Thyroid gland (tissue), 4 donors: ENCODE results near the gene BTN2A1. TPM values are rescaled to one million over a fixed set of nuclear protein-coding genes. Genes with fewer than 3 reads are reported as not detected.

ENCODE experiments used
- DNase-seq, 2 donors: peaks; one replicate each; pipeline ENCODE4 v3.0.0-alpha.2; 2019
- H3K27ac ChIP-seq, 3 donors: fragments of 200-600 bp; sonication (generic); 1 replicate in 2 of 3; 2 replicates in 1 of 3; pipeline ENCODE4 v1.5.1; 2016 to 2019; ENCODE audit warnings: mild to moderate bottlenecking in 1 of 3, moderate library complexity in 1 of 3
- H3K27me3 ChIP-seq: fragments of 200-600 bp; sonication (generic); one replicate; pipeline ENCODE4 v1.5.1; 2019
- H3K36me3 ChIP-seq, 2 donors: fragments of 200-600 bp; sonication (generic); one replicate each; pipeline ENCODE4 v1.5.1; 2016 to 2019
- H3K4me1 ChIP-seq, 2 donors: fragments of 200-600 bp; sonication (generic); one replicate each; pipeline ENCODE4 v1.5.1; 2017 to 2019
- H3K4me3 ChIP-seq, 3 donors: fragments of 200-600 bp; sonication (generic); replicated peaks in 1 of 3; 1 replicate in 2 of 3; 2 replicates in 1 of 3; pipeline ENCODE4 v1.5.1; 2016; ENCODE audit warnings: mild to moderate bottlenecking in 1 of 3
- H3K9me3 ChIP-seq: fragments of 200-600 bp; sonication (generic); one replicate; pipeline ENCODE4 v1.5.1; 2017
- CTCF ChIP-seq, 6 experiments: fragments of 200-600 bp in 3 of 6; fragments of 450-650 bp in 3 of 6; sonication (generic) in 3 of 6; IDR thresholded peaks; one replicate each; pipeline ENCODE4 v1.5.1; 2016 to 2019; ENCODE audit warnings: antibody characterized with exemption in 6 of 6, mild to moderate bottlenecking in 2 of 6, inconsistent platforms in 1 of 6, moderate library complexity in 1 of 6
- POLR2A ChIP-seq, 2 donors: fragments of 450-650 bp; IDR thresholded peaks; one replicate each; pipeline ENCODE4 v1.6.1; 2017; ENCODE audit warnings: antibody characterized with exemption in 2 of 2, mild to moderate bottlenecking in 2 of 2, moderate library complexity in 1 of 2
- WGBS, 2 donors: methylation state at CpG; one replicate each; pipeline ENCODE4 v1.1.5; 2017; 5-methylcytosine and 5-hydroxymethylcytosine counted together
- intact Hi-C: fragments of 100-400 bp; cut with DNase I; formaldehyde crosslinking; loops from one replicate; pipeline ENCODE4 v1.15.1; 2023
- total RNA-seq, 4 donors: library from RNA; depleted of rRNA; stranded (reverse); fragments of >200 nt; gene quantifications; one replicate each; pipeline ENCODE4 v1.2.3, GENCODE V29; 2016

The BTN2A1 gene
- total RNA-seq, 4 donors from 2014 or later: 9.9 to 12.3 (median 11.6) TPM

- TF ChIP-seq POLR2A (IDR thresholded peaks at IDR 0.05) (no peak), CTCF (IDR thresholded peaks at IDR 0.05) (no peak)
- H3K9me3 ChIP-seq: no peaks in the 10 kb centered on the region
- intact Hi-C loops: no loop called here
- WGBS, 2 donors: 62 to 68% methylated on average over 5 of the region's 5 CpGs
- no peaks in the 10 kb centered on the region for H3K36me3 ChIP-seq
- H3K4me3 ChIP-seq: no peak overlapping the region
- no peaks in the 10 kb centered on the region for H3K27me3 ChIP-seq
- no peak overlapping the region for H3K27ac ChIP-seq
- DNase-seq: no peak
- peaks cover 8 to 10% of the 10 kb centered on the region in 2 donors for H3K4me1 ChIP-seq
Observed at GRCh38 chr6:26441977-26442376, 15.8 kb upstream of the BTN2A1 start.

- no peaks in the 10 kb centered on the region for H3K27me3 ChIP-seq
- H3K4me1 ChIP-seq: peaks cover 5 to 8% of the 10 kb centered on the region in 2 donors
- intact Hi-C loops: no loop called here
- TF ChIP-seq POLR2A (IDR thresholded peaks at IDR 0.05): no peak
- no peak for TF ChIP-seq CTCF (IDR thresholded peaks at IDR 0.05)
- H3K36me3 ChIP-seq: no peaks in the 10 kb centered on the region
- H3K4me3 ChIP-seq: no peak overlapping the region
- H3K9me3 ChIP-seq: no peaks in the 10 kb centered on the region
- no peak for DNase-seq
- no peak overlapping the region for H3K27ac ChIP-seq
- 73 to 83% methylated on average over 5 of the region's 5 CpGs for WGBS, 2 donors
Observed at GRCh38 chr6:26445934-26446667, 11.7 kb upstream of the BTN2A1 start.

GRCh38 chr6:26447257-26447656, 10.5 kb upstream of the BTN2A1 start:
- TF ChIP-seq CTCF (IDR thresholded peaks at IDR 0.05) (no peak), POLR2A (IDR thresholded peaks at IDR 0.05) (no peak)
- 92 to 96% methylated on average over 5 of the region's 5 CpGs for WGBS, 2 donors
- H3K9me3 ChIP-seq: no peaks in the 10 kb centered on the region
- no peak overlapping the region for H3K4me3 ChIP-seq
- H3K27me3 ChIP-seq: no peaks in the 10 kb centered on the region
- no peaks in the 10 kb centered on the region for H3K36me3 ChIP-seq
- DNase-seq: no peak
- no peak overlapping the region for H3K27ac ChIP-seq
- no peaks in the 10 kb centered on the region for H3K4me1 ChIP-seq
- intact Hi-C loops: no loop called here

- Histone ChIP-seq H3K9me3 (no peaks in the 10 kb centered on the region), H3K36me3 (no peaks in the 10 kb centered on the region), H3K27me3 (no peaks in the 10 kb centered on the region), H3K4me3 (no peak overlapping the region), H3K4me1 (no peaks in the 10 kb centered on the region), H3K27ac (no peak overlapping the region)
- intact Hi-C loops: no loop called here
- DNase-seq: no peak
- 93 to 98% methylated on average over 3 of the region's 3 CpGs for WGBS, 2 donors
- no peak for TF ChIP-seq CTCF (IDR thresholded peaks at IDR 0.05)
- no peak for TF ChIP-seq POLR2A (IDR thresholded peaks at IDR 0.05)
Observed at GRCh38 chr6:26450240-26450639, 7.5 kb upstream of the BTN2A1 start.

- Histone ChIP-seq H3K4me3 (no peak overlapping the region), H3K9me3 (no peaks in the 10 kb centered on the region), H3K27ac (no peak overlapping the region), H3K36me3 (no peaks in the 10 kb centered on the region), H3K4me1 (peaks cover 5 to 6% of the 10 kb centered on the region in 2 donors), H3K27me3 (no peaks in the 10 kb centered on the region)
- no peak for DNase-seq
- intact Hi-C loops: no loop called here
- TF ChIP-seq POLR2A (IDR thresholded peaks at IDR 0.05) (no peak), CTCF (IDR thresholded peaks at IDR 0.05) (no peak)
- 76 to 85% methylated on average over 1 of the region's 1 CpG for WGBS, 2 donors
Observed at GRCh38 chr6:26452631-26453235, 5.0 kb upstream of the BTN2A1 start.
